HG03159 (cell line): ENCODE data around the gene SLC15A1.
"Not testable (repeated sequence)": the region's sequence is repeated elsewhere in the genome, so short reads cannot be mapped to it uniquely, and the experiment has no call there.

ENCODE experiments used
- ATAC-seq: cut with Tn5 transposase; IDR thresholded peaks from one replicate; pipeline ENCODE4 v1.9.1; 2021; ENCODE audit warnings: mild to moderate bottlenecking, moderate library complexity; ENCODE audit not compliant: unreplicated experiment

Gene SLC15A1

GRCh38 chr13:98754468-98754867 lies 2.0 kb upstream of the SLC15A1 start:
- ATAC-seq, result not testable (repeated sequence)

- ATAC-seq, result no peak
Observed at GRCh38 chr13:98751861-98752466, 508 bp downstream of the SLC15A1 start.

- ATAC-seq, result no peak
Observed at GRCh38 chr13:98751367-98751782, 1.1 kb downstream of the SLC15A1 start.

- no peak for ATAC-seq
Observed at GRCh38 chr13:98749501-98749900, 3.0 kb downstream of the SLC15A1 start.

GRCh38 chr13:98746968-98747367 lies 5.5 kb downstream of the SLC15A1 start:
- no peak for ATAC-seq

- no peak for ATAC-seq
Observed at GRCh38 chr13:98743377-98743776, 9.1 kb downstream of the SLC15A1 start.

GRCh38 chr13:98742961-98743360 lies 9.5 kb downstream of the SLC15A1 start:
- ATAC-seq, result no peak

- ATAC-seq, result no peak
Observed at GRCh38 chr13:98741741-98742435, 10.6 kb downstream of the SLC15A1 start.

GRCh38 chr13:98740131-98740530 lies 12.3 kb downstream of the SLC15A1 start:
- no peak for ATAC-seq

GRCh38 chr13:98738993-98739392 lies 13.5 kb downstream of the SLC15A1 start:
- ATAC-seq, result no peak

GRCh38 chr13:98738213-98738612 lies 14.3 kb downstream of the SLC15A1 start:
- no peak for ATAC-seq

- no peak for ATAC-seq
Observed at GRCh38 chr13:98731925-98732324, 20.5 kb downstream of the SLC15A1 start.

GRCh38 chr13:98731038-98731437 lies 21.4 kb downstream of the SLC15A1 start:
- ATAC-seq, result no peak

GRCh38 chr13:98730441-98730840 lies 22.0 kb downstream of the SLC15A1 start:
- no peak for ATAC-seq

- no peak for ATAC-seq
Observed at GRCh38 chr13:98729658-98730057, 22.8 kb downstream of the SLC15A1 start.

- no peak for ATAC-seq
Observed at GRCh38 chr13:98722958-98723357, 29.5 kb downstream of the SLC15A1 start.

GRCh38 chr13:98721825-98722510 lies 30.5 kb downstream of the SLC15A1 start:
- no peak for ATAC-seq

GRCh38 chr13:98719527-98720250 lies 32.8 kb downstream of the SLC15A1 start:
- ATAC-seq, result no peak

- no peak for ATAC-seq
Observed at GRCh38 chr13:98717891-98718290, 34.6 kb downstream of the SLC15A1 start.

- no peak for ATAC-seq
Observed at GRCh38 chr13:98717256-98717655, 35.2 kb downstream of the SLC15A1 start.

- no peak for ATAC-seq
Observed at GRCh38 chr13:98710521-98710920, 42.0 kb downstream of the SLC15A1 start.
